ENCODE measurements around the gene SCYL1. TPM values are rescaled to one million over a fixed set of nuclear protein-coding genes. Genes with fewer than 3 reads are reported as not detected.
A peak's percentile ranks its signal among the peaks of the same experiment; 100 is the strongest.

SCYL1 gene
- total RNA-seq, 1 experiment from 2014 or later: 104 TPM

DNA sequence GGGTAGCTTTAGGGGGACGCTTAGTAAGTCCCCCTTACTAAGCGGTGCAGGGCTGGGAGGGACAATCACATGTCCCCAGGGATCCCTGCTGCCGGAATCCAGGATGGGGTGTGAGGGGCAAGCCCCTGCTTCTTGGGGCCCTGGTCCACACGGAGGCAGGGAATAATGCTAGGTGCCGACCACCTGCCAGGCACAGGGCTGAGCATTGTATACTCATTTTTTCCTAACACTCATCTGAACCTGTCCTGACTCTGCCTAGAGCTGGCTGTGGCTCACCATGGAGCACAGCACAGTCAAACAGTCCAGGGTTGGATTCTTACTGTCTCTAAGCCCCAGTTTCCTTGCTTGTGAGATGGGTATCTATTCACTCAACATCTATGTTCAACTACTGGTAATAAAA is 34.7 kb downstream of the SCYL1 start:
- ChIA-PET POLR2A (interaction anchor here (0.7 to 2.7 kb wide), 8 partner anchors 11 to 137 kb away, joined by 3 to 17 read pairs (median 4); partner anchors contain the start of genes FAM89B, MALAT1, NEAT1 and ZNRD2), CTCF (interaction anchor here (1.0 to 4.5 kb wide), 7 partner anchors 11 to 300 kb away, joined by 3 to 29 read pairs (median 5); partner anchors contain the start of genes FAM89B, MUS81 and ZNRD2), RAD21 (ENCODE audit: low non-redundant PET in 1 of 2, low total read pairs in 2 of 2, uncharacterized antibody in 2 of 2, unreplicated experiment in 2 of 2) (interaction anchor here (1.8 to 2.2 kb wide), 4 partner anchors 9 to 19 kb away, joined by 5 to 9 read pairs (median 6); partner anchors contain the start of gene FAM89B (in 1 of the 2))
- Histone ChIP-seq H3K4me3 (replicated peaks in 1 of 2; ENCODE audit: low read depth in 1 of 2, low read length in 2 of 2) (peak overlapping the region; percentile 64 to 68), H3K27me3 (ENCODE audit: insufficient read depth, low read length) (no peaks in the 10 kb centered on the region), H3K36me3 (ENCODE audit: control insufficient read depth in 1 of 2, insufficient read depth in 2 of 2, low read length in 2 of 2) (no peaks in the 10 kb centered on the region), H3K79me2 (ENCODE audit: insufficient read depth, low read length) (peaks cover 22% of the 10 kb centered on the region), H3K9me2 (ENCODE audit: insufficient read depth) (no peaks in the 10 kb centered on the region), H4K20me1 (ENCODE audit: insufficient read depth) (no peaks in the 10 kb centered on the region), H3K4me1 (ENCODE audit: control insufficient read depth in 1 of 2, insufficient read depth in 2 of 2, low read length in 2 of 2) (peaks cover 79 to 94% of the 10 kb centered on the region in 2 experiments), H3K9me3 (ENCODE audit: control insufficient read depth in 1 of 2, insufficient read depth in 1 of 2, low read depth in 1 of 2, low read length in 2 of 2) (no peaks in the 10 kb centered on the region), H3K9ac (ENCODE audit: low read length) (peak overlapping the region; percentile 83), H3K4me2 (ENCODE audit: low read length) (peak overlapping the region; percentile 96), H2AFZ (ENCODE audit: low read depth, low read length, poor library complexity, severe bottlenecking) (no peak overlapping the region), H3K27ac (ENCODE audit: low read depth, low read length) (peak overlapping the region; percentile 99)
- no peak for TF ChIP-seq SRF (IDR thresholded peaks at IDR 0.05; ENCODE audit: low read depth)
- TF ChIP-seq POLR2A (IDR thresholded peaks at IDR 0.05; ENCODE audit: borderline replicate concordance, extremely low read depth, insufficient read depth, insufficient read length): no peak
- TF ChIP-seq, protein P1, sequence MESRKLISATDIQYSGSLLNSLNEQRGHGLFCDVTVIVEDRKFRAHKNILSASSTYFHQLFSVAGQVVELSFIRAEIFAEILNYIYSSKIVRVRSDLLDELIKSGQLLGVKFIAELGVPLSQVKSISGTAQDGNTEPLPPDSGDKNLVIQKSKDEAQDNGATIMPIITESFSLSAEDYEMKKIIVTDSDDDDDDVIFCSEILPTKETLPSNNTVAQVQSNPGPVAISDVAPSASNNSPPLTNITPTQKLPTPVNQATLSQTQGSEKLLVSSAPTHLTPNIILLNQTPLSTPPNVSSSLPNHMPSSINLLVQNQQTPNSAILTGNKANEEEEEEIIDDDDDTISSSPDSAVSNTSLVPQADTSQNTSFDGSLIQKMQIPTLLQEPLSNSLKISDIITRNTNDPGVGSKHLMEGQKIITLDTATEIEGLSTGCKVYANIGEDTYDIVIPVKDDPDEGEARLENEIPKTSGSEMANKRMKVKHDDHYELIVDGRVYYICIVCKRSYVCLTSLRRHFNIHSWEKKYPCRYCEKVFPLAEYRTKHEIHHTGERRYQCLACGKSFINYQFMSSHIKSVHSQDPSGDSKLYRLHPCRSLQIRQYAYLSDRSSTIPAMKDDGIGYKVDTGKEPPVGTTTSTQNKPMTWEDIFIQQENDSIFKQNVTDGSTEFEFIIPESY (IDR thresholded peaks at IDR 0.05; ENCODE audit: extremely low read depth, insufficient replicate concordance, low read length): no peak
- TF ChIP-seq SP1 (IDR thresholded peaks at IDR 0.05; ENCODE audit: low read depth): no peak
- DNase-seq (ENCODE audit: low read depth, low spot score) (no peak), ATAC-seq (peak; percentile 10)
- TSS peak; percentile 54 for BruUV-seq (replicated peaks)
- intact Hi-C loops (cut with micrococcal nuclease): no loop called here

DNA sequence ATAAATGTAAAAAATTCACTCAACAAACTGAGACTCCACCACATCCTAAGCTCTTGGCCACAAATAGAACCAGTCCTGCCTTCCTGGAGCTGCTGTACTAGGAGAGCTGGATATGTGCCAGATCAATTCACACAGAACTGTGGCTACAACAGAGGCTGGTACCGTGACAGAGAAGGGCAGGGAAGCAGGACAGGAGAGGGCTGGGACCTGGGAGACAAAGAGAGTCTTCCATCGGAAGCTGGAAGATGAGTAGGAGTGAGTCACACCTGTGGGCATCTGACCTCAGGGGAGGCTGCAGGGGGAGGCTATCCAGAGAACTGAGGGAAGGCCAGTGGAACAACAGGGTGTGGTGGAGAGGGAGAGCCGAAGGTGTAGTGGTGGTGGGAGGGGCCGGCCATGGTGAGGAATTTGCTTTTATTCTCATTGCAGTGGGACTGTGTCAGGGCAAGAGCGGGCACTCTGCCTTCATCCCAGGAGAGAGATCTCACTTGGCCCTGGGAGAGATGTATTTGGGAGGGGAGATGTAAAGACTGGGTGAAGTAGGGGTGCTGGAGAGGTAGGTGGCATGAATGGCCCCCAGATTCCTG is 35.2 kb downstream of the SCYL1 start:
- Histone ChIP-seq H3K4me3 (replicated peaks in 1 of 2; ENCODE audit: low read depth in 1 of 2, low read length in 2 of 2) (peak overlapping the region; percentile 64 to 68), H3K4me2 (ENCODE audit: low read length) (peak overlapping the region; percentile 96), H3K4me1 (ENCODE audit: control insufficient read depth in 1 of 2, insufficient read depth in 2 of 2, low read length in 2 of 2) (peaks cover 74 to 94% of the 10 kb centered on the region in 2 experiments), H3K9me2 (ENCODE audit: insufficient read depth) (no peaks in the 10 kb centered on the region), H3K79me2 (ENCODE audit: insufficient read depth, low read length) (peaks cover 17% of the 10 kb centered on the region), H3K9me3 (ENCODE audit: control insufficient read depth in 1 of 2, insufficient read depth in 1 of 2, low read depth in 1 of 2, low read length in 2 of 2) (no peaks in the 10 kb centered on the region), H3K9ac (ENCODE audit: low read length) (peak overlapping the region; percentile 83), H3K27me3 (ENCODE audit: insufficient read depth, low read length) (no peaks in the 10 kb centered on the region), H2AFZ (ENCODE audit: low read depth, low read length, poor library complexity, severe bottlenecking) (no peak overlapping the region), H3K27ac (ENCODE audit: low read depth, low read length) (peak overlapping the region; percentile 99), H3K36me3 (ENCODE audit: control insufficient read depth in 1 of 2, insufficient read depth in 2 of 2, low read length in 2 of 2) (no peaks in the 10 kb centered on the region), H4K20me1 (ENCODE audit: insufficient read depth) (no peaks in the 10 kb centered on the region)
- BruUV-seq (replicated peaks): no TSS peak
- DNase-seq (ENCODE audit: low read depth, low spot score) (peak; percentile 89), ATAC-seq (peak; percentile 51)
- CTCF ChIA-PET: interaction anchor here (1.0 to 4.5 kb wide), 7 partner anchors 8 to 300 kb away, joined by 3 to 29 read pairs (median 8); partner anchors contain the start of genes FAM89B, MUS81 and ZNRD2
- POLR2A ChIA-PET: interaction anchor here (0.6 to 2.7 kb wide), 10 partner anchors 10 to 137 kb away, joined by 3 to 17 read pairs (median 4); partner anchors contain the start of genes FAM89B, MALAT1, NEAT1 and ZNRD2
- intact Hi-C loops (cut with micrococcal nuclease): no loop called here
- RAD21 ChIA-PET (ENCODE audit: low non-redundant PET in 1 of 2, low total read pairs in 2 of 2, uncharacterized antibody in 2 of 2, unreplicated experiment in 2 of 2): interaction anchor here (1.8 to 2.2 kb wide), 4 partner anchors 9 to 19 kb away, joined by 5 to 9 read pairs (median 6); partner anchors contain the start of gene FAM89B (in 1 of the 2)
- TF ChIP-seq ELF1 (IDR thresholded peaks at IDR 0.05; ENCODE audit: borderline replicate concordance, low read depth): no peak
- TF ChIP-seq ZNF274 (IDR thresholded peaks at IDR 0.05; ENCODE audit: low read depth, low read length): no peak
- TF ChIP-seq, protein P2, sequence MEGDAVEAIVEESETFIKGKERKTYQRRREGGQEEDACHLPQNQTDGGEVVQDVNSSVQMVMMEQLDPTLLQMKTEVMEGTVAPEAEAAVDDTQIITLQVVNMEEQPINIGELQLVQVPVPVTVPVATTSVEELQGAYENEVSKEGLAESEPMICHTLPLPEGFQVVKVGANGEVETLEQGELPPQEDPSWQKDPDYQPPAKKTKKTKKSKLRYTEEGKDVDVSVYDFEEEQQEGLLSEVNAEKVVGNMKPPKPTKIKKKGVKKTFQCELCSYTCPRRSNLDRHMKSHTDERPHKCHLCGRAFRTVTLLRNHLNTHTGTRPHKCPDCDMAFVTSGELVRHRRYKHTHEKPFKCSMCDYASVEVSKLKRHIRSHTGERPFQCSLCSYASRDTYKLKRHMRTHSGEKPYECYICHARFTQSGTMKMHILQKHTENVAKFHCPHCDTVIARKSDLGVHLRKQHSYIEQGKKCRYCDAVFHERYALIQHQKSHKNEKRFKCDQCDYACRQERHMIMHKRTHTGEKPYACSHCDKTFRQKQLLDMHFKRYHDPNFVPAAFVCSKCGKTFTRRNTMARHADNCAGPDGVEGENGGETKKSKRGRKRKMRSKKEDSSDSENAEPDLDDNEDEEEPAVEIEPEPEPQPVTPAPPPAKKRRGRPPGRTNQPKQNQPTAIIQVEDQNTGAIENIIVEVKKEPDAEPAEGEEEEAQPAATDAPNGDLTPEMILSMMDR (IDR thresholded peaks at IDR 0.05 in 2 of 3, conservative IDR thresholded peaks at IDR 0.05 in 1 of 3; ENCODE audit: borderline replicate concordance in 1 of 3, insufficient read depth in 1 of 3, low read depth in 2 of 3, low read length in 2 of 3): no peak
- no peak for TF ChIP-seq EGR1 (IDR thresholded peaks at IDR 0.05; ENCODE audit: low read depth)
- TF ChIP-seq TCF7L2 (IDR thresholded peaks at IDR 0.05; ENCODE audit: borderline replicate concordance, extremely low read depth, insufficient read depth, insufficient read length): peak; percentile 42
- TF ChIP-seq CEBPB (IDR thresholded peaks at IDR 0.05; ENCODE audit: low read depth): no peak
- TF ChIP-seq, protein P3, sequence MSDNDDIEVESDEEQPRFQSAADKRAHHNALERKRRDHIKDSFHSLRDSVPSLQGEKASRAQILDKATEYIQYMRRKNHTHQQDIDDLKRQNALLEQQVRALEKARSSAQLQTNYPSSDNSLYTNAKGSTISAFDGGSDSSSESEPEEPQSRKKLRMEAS (IDR thresholded peaks at IDR 0.05): no peak
